ENCODE measurements around the gene POU6F2.

POU6F2 gene

DNA sequence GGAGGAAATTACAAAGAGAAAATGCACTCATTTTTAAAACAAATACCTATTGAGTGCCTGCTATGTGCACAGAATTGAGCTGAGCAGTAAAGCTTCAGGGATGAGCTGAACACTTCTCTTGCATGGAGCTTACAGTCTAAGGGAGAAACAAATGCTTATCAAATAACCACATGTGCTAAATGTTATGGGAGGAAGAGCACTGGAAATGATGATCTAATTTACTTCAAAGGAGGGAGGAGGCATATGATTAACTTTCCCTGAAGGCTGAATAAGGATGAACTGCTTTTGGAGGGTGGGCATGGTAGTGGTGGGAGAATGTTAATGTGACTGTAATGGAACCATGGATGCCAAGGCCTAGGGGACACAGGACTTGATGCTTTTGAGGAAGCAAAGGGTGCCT, 168.2 kb downstream of the POU6F2 start:
- no peaks in the 10 kb centered on the region for H3K36me3 Mint-ChIP-seq
- H3K4me1 Mint-ChIP-seq (ENCODE audit: low read depth): no peaks in the 10 kb centered on the region
- no peak overlapping the region for H3K27ac Mint-ChIP-seq
- no peaks in the 10 kb centered on the region for H3K9me3 Mint-ChIP-seq (ENCODE audit: low read depth)
- H3K27me3 Mint-ChIP-seq: no peaks in the 10 kb centered on the region
- H3K4me3 Mint-ChIP-seq: no peak overlapping the region

DNA sequence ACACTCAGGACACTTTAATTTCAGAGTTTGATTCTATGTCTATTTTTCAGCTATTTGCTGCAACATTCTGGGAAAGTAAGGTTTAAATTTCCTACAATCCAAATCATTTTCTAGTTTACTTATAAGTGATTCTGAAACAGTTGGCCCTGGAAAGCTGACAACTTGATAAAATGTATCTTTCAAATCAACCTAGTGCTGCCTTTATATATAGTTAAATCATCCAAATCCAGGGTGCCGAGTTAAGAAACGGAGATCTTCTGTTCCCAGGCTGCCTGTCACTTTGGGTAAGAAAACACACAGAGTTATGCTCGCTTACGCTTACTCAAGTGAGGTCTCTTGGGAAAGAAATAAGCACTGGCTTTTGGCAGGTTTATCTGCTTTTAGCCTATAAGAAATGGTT, 175.0 kb downstream of the POU6F2 start:
- Mint-ChIP-seq H3K9me3 (ENCODE audit: low read depth) (no peaks in the 10 kb centered on the region), H3K36me3 (no peaks in the 10 kb centered on the region), H3K4me3 (no peak overlapping the region), H3K27me3 (peaks cover 4% of the 10 kb centered on the region), H3K27ac (no peak overlapping the region), H3K4me1 (ENCODE audit: low read depth) (no peaks in the 10 kb centered on the region)

DNA sequence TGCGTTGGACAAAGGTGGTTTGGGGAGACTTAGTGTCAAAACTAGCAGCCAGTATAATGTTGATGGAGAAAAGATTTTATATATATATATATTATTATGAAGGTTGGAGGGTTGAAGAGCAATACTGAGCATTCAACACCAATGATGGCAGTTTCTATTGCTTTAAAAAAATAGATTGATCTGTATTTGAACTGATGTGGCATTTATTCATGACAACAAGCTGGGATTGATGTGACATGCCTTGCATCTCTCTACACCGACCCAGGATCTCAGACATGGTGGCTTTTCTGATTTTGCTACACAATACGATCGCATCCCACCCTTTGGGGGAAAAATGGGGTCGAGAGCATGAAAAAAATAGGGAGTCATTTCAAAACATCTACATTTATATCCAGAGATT, 175.4 kb downstream of the POU6F2 start:
- H3K4me1 Mint-ChIP-seq (ENCODE audit: low read depth): no peaks in the 10 kb centered on the region
- H3K27me3 Mint-ChIP-seq: peaks cover 4% of the 10 kb centered on the region
- H3K9me3 Mint-ChIP-seq (ENCODE audit: low read depth): no peaks in the 10 kb centered on the region
- no peak overlapping the region for H3K27ac Mint-ChIP-seq
- H3K36me3 Mint-ChIP-seq: no peaks in the 10 kb centered on the region
- H3K4me3 Mint-ChIP-seq: no peak overlapping the region

DNA sequence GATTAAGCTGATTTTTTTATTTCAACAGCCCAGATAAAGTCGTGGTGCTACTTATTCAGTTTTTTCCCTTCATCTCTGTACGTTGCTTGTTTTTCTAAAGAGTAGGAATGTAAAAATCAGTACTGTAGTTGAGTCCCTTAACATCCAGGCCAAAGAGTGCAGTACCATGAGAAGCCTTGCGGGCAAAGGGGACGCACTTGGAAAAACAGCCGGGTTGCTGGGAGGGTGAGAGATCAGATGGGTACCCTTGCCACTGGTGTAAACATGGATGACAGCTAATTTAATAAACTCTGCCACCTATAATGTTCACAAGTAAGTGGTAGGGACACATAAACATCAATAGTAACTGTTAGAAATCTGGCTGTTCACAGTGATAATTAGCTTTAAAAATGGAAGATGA, 175.9 kb downstream of the POU6F2 start:
- no peaks in the 10 kb centered on the region for H3K9me3 Mint-ChIP-seq (ENCODE audit: low read depth)
- no peaks in the 10 kb centered on the region for H3K4me1 Mint-ChIP-seq (ENCODE audit: low read depth)
- H3K27ac Mint-ChIP-seq: no peak overlapping the region
- H3K36me3 Mint-ChIP-seq: no peaks in the 10 kb centered on the region
- peaks cover 4% of the 10 kb centered on the region for H3K27me3 Mint-ChIP-seq
- H3K4me3 Mint-ChIP-seq: no peak overlapping the region

DNA sequence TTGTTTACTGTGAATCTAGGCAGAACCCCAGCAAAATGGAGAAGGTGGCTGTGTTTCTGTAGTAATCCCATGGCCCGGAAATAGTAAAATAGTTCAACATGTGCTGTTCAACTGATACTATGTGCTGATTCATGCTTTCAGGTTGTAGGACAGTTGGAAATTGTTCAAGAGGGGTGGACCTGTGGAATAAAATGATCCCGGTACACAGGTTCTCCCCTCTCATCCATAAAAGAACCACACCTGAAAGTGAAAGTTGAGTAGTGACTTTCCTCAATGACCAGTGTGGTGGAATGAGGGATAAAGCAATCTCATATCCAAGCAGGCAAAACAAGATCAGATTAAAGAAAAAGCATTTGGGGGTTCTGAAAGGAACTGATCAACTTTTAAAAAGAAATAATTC, 177.1 kb downstream of the POU6F2 start:
- Mint-ChIP-seq H3K4me3 (no peak overlapping the region), H3K27me3 (peaks cover 4% of the 10 kb centered on the region), H3K36me3 (no peaks in the 10 kb centered on the region), H3K9me3 (ENCODE audit: low read depth) (peaks cover 3% of the 10 kb centered on the region), H3K27ac (no peak overlapping the region), H3K4me1 (ENCODE audit: low read depth) (no peaks in the 10 kb centered on the region)

DNA sequence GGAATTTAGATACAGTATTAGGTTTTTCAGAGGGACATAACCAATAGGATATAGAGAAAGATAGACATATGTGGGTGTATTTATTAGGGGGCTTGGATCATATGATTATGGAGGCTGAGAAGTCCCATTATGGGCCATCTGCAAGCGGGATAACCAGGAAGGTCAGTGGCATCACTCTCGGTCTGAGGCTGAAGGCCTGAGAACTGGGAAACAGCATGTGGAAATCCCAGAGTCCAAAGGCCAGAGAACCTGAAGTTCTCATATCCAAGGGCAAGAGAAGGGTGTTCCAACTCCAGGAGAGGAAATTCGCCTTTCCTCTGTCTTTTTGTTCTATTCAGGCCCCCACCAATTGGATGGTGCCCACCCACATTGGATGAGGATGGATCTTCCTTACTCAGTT, 180.7 kb downstream of the POU6F2 start:
- H3K27me3 Mint-ChIP-seq: no peaks in the 10 kb centered on the region
- no peak overlapping the region for H3K4me3 Mint-ChIP-seq
- H3K36me3 Mint-ChIP-seq: no peaks in the 10 kb centered on the region
- H3K27ac Mint-ChIP-seq: no peak overlapping the region
- peaks cover 3% of the 10 kb centered on the region for H3K9me3 Mint-ChIP-seq (ENCODE audit: low read depth)
- no peaks in the 10 kb centered on the region for H3K4me1 Mint-ChIP-seq (ENCODE audit: low read depth)

DNA sequence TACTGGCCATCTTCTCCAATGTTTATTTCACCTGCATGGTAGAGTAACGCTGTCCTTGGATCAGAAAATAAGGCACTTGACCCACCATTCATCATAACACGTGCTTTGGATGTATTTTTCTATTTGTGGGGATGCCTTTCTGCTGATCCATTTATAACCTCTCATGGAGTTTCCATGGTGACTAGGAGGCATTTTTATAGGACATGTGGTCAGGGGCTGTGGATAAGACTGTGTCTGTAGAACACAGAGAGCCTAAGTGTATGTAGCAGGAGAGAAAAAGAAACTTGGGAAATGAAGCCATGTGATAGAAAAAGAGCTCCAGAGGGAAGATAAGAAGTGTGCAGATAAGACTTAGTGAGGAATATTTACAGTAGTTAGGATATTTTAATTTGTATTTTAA, 184.2 kb downstream of the POU6F2 start:
- no peak overlapping the region for H3K27ac Mint-ChIP-seq
- H3K36me3 Mint-ChIP-seq: no peaks in the 10 kb centered on the region
- no peaks in the 10 kb centered on the region for H3K4me1 Mint-ChIP-seq (ENCODE audit: low read depth)
- peaks cover 2% of the 10 kb centered on the region for H3K27me3 Mint-ChIP-seq
- no peak overlapping the region for H3K4me3 Mint-ChIP-seq
- H3K9me3 Mint-ChIP-seq (ENCODE audit: low read depth): peaks cover 3% of the 10 kb centered on the region

DNA sequence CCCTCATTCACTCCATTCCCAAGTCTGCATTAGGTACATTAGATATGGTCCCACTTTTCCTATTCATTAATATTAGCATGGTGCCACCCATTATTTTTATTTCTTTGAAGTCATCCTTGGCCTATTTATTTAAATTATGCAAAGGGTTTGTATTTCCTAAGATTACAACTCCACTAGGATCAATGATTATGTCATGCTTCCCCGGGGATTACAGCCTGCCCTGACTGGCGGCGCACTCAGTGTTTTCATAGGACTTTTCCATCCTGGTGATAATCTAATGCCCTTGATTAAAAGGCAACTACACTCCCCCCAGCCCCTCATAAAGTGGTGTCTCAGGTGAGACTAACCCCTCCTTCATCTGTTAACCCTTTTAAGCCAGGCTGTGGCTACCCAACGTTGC, 187.2 kb downstream of the POU6F2 start:
- H3K9me3 Mint-ChIP-seq (ENCODE audit: low read depth): no peaks in the 10 kb centered on the region
- H3K36me3 Mint-ChIP-seq: no peaks in the 10 kb centered on the region
- H3K4me1 Mint-ChIP-seq (ENCODE audit: low read depth): no peaks in the 10 kb centered on the region
- peaks cover 2% of the 10 kb centered on the region for H3K27me3 Mint-ChIP-seq
- H3K4me3 Mint-ChIP-seq: no peak overlapping the region
- no peak overlapping the region for H3K27ac Mint-ChIP-seq

DNA sequence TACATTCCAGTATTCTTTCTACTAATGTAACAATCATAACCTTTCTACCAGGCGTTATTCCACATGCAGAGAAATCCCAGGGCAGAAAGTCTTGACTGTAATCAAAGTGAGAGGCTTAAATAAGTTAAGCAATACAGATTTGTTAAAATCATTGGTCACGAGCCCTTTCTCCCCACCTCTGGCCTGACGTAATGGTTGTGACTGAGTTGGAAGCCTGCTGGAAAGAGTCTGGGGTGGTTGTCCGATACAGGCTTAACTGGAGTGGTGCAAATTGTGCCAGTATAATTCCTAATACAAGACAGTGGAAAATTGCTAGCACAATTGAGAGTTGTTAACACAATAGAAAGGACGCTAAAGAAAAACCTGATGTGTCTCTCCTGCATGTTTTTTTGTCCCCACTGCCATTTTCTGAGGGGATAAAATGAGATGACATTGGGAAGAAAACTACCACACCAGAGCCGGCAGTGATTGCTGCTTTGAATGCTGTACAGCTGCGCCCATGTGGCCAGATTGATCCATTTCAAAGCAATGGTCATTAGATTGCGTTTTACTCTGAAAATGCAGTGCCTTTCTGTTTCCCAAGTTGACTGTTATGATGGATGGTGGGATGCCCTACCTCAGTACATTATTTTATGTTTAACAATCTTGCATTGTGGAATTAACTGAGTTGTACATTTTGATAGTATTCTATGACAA, 190.8 kb downstream of the POU6F2 start:
- H3K27ac Mint-ChIP-seq: no peak overlapping the region
- H3K27me3 Mint-ChIP-seq: peaks cover 2% of the 10 kb centered on the region
- H3K4me3 Mint-ChIP-seq: no peak overlapping the region
- no peaks in the 10 kb centered on the region for H3K9me3 Mint-ChIP-seq (ENCODE audit: low read depth)
- H3K36me3 Mint-ChIP-seq: no peaks in the 10 kb centered on the region
- H3K4me1 Mint-ChIP-seq (ENCODE audit: low read depth): no peaks in the 10 kb centered on the region

DNA sequence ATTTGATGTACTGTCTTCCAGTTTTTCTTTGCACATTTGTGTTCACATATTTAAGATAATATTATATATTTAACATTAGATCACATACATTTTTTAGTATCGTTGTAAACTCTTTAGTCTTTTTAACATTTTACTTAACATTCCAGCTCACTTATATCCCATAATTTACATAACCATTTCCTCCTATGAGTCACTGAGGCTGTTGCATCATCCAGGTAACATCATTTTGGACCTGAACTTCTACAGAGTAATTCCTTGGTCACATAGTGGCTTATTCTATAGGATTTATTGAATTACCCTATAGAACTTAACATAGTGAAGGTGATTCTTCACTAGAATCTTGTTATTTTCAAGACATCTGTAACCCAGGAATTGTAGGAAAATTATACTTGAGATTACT, 194.4 kb downstream of the POU6F2 start:
- H3K9me3 Mint-ChIP-seq (ENCODE audit: low read depth): no peaks in the 10 kb centered on the region
- no peak overlapping the region for H3K4me3 Mint-ChIP-seq
- no peaks in the 10 kb centered on the region for H3K36me3 Mint-ChIP-seq
- no peaks in the 10 kb centered on the region for H3K4me1 Mint-ChIP-seq (ENCODE audit: low read depth)
- H3K27ac Mint-ChIP-seq: no peak overlapping the region
- H3K27me3 Mint-ChIP-seq: no peaks in the 10 kb centered on the region

DNA sequence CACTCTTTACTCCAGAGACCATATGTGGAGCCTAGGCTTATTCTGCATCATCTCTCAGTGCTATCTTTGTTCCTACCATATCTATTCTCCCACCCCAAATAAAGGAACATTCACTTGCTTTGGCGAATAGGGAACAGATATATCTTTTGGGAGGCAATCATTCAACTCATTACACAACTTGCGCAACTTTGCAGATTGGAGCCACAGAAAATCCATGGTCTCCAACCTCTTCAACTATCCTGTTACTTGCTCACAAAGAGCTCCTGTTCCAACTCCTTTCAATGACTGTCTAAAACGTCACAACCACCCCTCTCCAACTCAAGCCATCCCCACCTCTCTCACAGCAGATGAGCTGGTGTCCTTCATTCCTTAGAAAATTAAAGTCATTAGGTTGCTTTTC, 203.7 kb downstream of the POU6F2 start:
- H3K9me3 Mint-ChIP-seq (ENCODE audit: low read depth): no peaks in the 10 kb centered on the region
- H3K27ac Mint-ChIP-seq: no peak overlapping the region
- H3K36me3 Mint-ChIP-seq: no peaks in the 10 kb centered on the region
- H3K4me3 Mint-ChIP-seq: no peak overlapping the region
- no peaks in the 10 kb centered on the region for H3K27me3 Mint-ChIP-seq
- H3K4me1 Mint-ChIP-seq (ENCODE audit: low read depth): no peaks in the 10 kb centered on the region

DNA sequence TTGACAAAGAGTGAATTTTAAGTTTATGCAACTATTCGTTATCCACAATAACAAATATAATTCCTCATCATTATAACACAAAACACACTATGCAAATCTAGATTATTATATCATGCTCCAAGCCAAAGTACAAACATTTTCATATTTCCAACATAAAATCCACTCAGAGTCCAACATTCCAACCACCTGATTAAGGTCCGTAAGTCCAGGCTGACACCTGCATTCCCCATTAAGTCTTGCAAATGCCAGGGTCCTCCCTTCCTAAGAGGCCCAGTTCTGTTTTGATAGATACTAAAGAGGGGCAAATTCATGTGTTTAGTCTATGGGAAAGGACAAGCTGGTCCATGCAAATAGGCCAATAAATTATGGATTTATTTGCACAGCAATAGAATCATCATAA, 206.1 kb downstream of the POU6F2 start:
- H3K27me3 Mint-ChIP-seq: peaks cover 5% of the 10 kb centered on the region
- H3K36me3 Mint-ChIP-seq: no peaks in the 10 kb centered on the region
- no peaks in the 10 kb centered on the region for H3K4me1 Mint-ChIP-seq (ENCODE audit: low read depth)
- H3K9me3 Mint-ChIP-seq (ENCODE audit: low read depth): no peaks in the 10 kb centered on the region
- H3K4me3 Mint-ChIP-seq: no peak overlapping the region
- no peak overlapping the region for H3K27ac Mint-ChIP-seq

DNA sequence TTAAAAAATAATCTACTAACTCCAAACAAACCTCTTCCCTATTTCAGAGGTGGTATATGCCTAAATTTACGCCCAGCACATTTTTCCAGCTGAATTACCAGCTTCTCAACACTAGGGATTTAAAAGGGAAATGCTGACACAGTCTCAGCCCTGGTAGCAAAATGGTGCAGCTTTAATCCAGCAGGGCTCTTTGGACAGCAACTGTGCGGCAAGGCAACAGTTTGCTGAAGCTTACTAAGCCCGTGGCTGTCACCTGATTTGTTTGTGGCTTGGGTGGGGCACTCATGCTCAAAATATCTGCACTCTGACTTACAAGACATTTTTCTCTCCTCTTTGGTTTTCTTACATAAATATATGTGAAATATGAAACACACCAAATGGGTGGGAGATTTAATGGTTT, 206.7 kb downstream of the POU6F2 start:
- Mint-ChIP-seq H3K4me3 (no peak overlapping the region), H3K4me1 (ENCODE audit: low read depth) (no peaks in the 10 kb centered on the region), H3K27ac (no peak overlapping the region)

DNA sequence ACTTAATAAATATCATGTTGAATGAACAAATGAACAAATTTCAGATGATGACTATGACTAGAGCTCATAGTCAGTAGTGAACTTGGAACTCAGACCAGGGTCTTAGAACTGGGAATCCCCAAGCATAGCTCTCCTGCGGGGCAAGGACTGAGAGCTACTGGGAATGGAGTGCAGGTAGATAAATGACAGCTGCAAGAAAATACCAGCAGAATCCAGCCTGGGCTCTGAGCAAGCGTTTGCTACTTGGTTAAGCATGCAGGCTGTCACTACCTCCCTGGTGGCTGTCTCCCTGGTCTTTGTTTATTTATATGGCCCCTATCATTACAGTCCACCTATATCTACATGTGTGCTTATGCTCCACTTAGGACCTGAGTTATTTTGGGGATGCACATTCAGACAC, 208.4 kb downstream of the POU6F2 start:
- Mint-ChIP-seq H3K27ac (no peak overlapping the region), H3K4me3 (no peak overlapping the region), H3K36me3 (no peaks in the 10 kb centered on the region), H3K4me1 (ENCODE audit: low read depth) (no peaks in the 10 kb centered on the region), H3K27me3 (peaks cover 6% of the 10 kb centered on the region), H3K9me3 (ENCODE audit: low read depth) (no peaks in the 10 kb centered on the region)

More for the DNA sequence above, 206.7 kb downstream of the POU6F2 start:
- no peaks in the 10 kb centered on the region for H3K36me3 Mint-ChIP-seq
- H3K9me3 Mint-ChIP-seq (ENCODE audit: low read depth): no peaks in the 10 kb centered on the region
- peaks cover 6% of the 10 kb centered on the region for H3K27me3 Mint-ChIP-seq

DNA sequence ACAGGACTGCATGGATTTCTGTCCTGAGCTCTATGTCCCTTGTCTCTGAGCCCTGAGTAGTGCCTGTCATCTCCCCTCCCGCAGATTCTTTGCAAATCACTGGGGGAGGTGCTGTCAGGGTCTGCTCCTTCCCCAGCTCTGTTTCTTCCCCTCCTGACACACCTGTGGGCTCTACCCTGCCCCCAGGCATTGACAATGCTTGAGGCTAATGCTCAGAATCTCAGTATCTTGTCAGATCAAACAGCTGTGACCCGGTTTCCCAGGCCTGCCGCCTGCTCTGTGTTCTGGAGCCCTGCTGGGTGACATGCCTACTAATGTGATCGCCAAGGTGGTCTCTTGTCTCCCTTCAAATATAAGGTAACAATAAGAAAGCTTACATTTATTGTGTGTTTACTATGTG, 209.0 kb downstream of the POU6F2 start:
- Mint-ChIP-seq H3K9me3 (ENCODE audit: low read depth) (no peaks in the 10 kb centered on the region), H3K27me3 (peaks cover 6% of the 10 kb centered on the region), H3K4me3 (no peak overlapping the region), H3K4me1 (ENCODE audit: low read depth) (no peaks in the 10 kb centered on the region), H3K36me3 (no peaks in the 10 kb centered on the region), H3K27ac (no peak overlapping the region)

DNA sequence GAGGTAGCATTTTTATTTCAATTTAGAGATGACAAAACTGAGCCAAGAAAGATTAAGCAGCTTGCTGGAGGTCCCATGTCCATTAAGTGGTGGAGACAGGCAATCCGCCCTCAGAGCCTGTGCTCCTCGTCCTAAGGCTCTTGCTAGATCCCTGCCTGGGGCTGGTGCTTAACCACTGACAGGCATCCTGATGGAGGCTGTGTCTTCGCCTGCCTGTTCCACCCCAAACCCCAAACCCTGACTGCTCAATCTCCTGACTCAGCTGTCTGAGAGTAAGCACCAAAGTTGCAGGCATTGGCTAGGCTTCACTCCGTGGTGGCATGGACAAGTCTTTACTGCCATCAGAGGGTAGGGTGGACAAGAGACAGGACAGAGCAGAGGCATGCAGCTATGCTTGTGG, 209.4 kb downstream of the POU6F2 start:
- Mint-ChIP-seq H3K27ac (no peak overlapping the region), H3K4me3 (no peak overlapping the region), H3K36me3 (no peaks in the 10 kb centered on the region), H3K27me3 (peaks cover 8% of the 10 kb centered on the region), H3K4me1 (ENCODE audit: low read depth) (no peaks in the 10 kb centered on the region), H3K9me3 (ENCODE audit: low read depth) (no peaks in the 10 kb centered on the region)
